Liver (tissue), 3 donors: Measurements from ENCODE around the gene ZGPAT.

ENCODE experiments used
- CTCF ChIP-seq: fragments of 150-350 bp; IDR thresholded peaks from 2 replicates; pipeline ENCODE4 v1.5.1; 2017; ENCODE audit warnings: improper control_type of control experiment, low read depth, low read length; ENCODE audit not compliant: missing input control
- FOXA2 ChIP-seq: IDR thresholded peaks from 2 replicates; pipeline ENCODE4 v1.6.1; 2016; ENCODE audit warnings: antibody characterized with exemption
- JUND ChIP-seq, 2 donors: IDR thresholded peaks; 2 replicates each; pipeline ENCODE4 v1.6.1; 2016; ENCODE audit warnings: antibody characterized with exemption in 2 of 2
- MAX ChIP-seq: IDR thresholded peaks from 2 replicates; pipeline ENCODE4 v1.6.1; 2016; ENCODE audit warnings: antibody characterized with exemption
- REST ChIP-seq: IDR thresholded peaks from 2 replicates; pipeline ENCODE4 v1.6.1; 2016; ENCODE audit warnings: antibody characterized with exemption, mild to moderate bottlenecking
- TAF1 ChIP-seq: conservative IDR thresholded peaks from 2 replicates; pipeline ENCODE4 v1.6.1; 2016; ENCODE audit warnings: antibody characterized with exemption, mild to moderate bottlenecking
- ZBTB33 ChIP-seq: IDR thresholded peaks from 2 replicates; pipeline ENCODE4 v1.6.1; 2016; ENCODE audit warnings: antibody characterized with exemption
- donor health status: healthy.
- donor health status: healthy.

- no peak for TF ChIP-seq CTCF
- TF ChIP-seq MAX = no peak
- no peak for TF ChIP-seq FOXA2
- no peak for TF ChIP-seq ZBTB33
- no peak for TF ChIP-seq REST
- TF ChIP-seq JUND (IDR thresholded peaks at IDR 0.05) = no peak
- TF ChIP-seq TAF1 = no peak
These were observed 17.6 kb upstream of the ZGPAT start for GRCh38 chr20:63690003-63690897.
